Activated CD4-positive, alpha-beta T cell treated with anti-CD3 and anti-CD28 coated beads, Interleukin-2, amount 10 ng/mL, durations not matched to agents 7 days and 5 days (primary cell): ENCODE data around the gene CLK3. TPM values are rescaled to one million over a fixed set of nuclear protein-coding genes. Genes with fewer than 3 reads are reported as not detected.

ENCODE experiments used
- total RNA-seq, 2 experiments: library from RNA; stranded (reverse); gene quantifications; one replicate each; pipeline ENCODE4 v1.2.3, GENCODE V29; 2021

CLK3 gene
- total RNA-seq, 2 experiments from 2014 or later, result 126 to 134 TPM

Other genes with a start within 250 kb of the CLK3 start
- not detected for gene CYP11A1, start 248.2 kb upstream of the CLK3 start, total RNA-seq
- 1 to 10 TPM; 2.7 to 3.5 TPM for gene SEMA7A, start 181.9 kb upstream of the CLK3 start, total RNA-seq
- 10 to 100 TPM; 52.2 to 53.7 TPM for gene UBL7, start 154.7 kb upstream of the CLK3 start, total RNA-seq
- gene ARID3B, start 74.6 kb upstream of the CLK3 start, total RNA-seq, result 10 to 100 TPM; 28.3 to 29.0 TPM
- gene EDC3, start 80.2 kb downstream of the CLK3 start, total RNA-seq, result 10 to 100 TPM; 34.9 to 41.1 TPM
- gene CYP1A1, start 109.7 kb downstream of the CLK3 start, total RNA-seq, result 1 to 10 TPM; 2.2 to 2.9 TPM
- gene CYP1A2, start 133.0 kb downstream of the CLK3 start, total RNA-seq, result not detected
- 100 to 1,000 TPM; 315 to 348 TPM for gene CSK, start 166.2 kb downstream of the CLK3 start, total RNA-seq
- under 1 TPM; 0.87 to 0.92 TPM for gene LMAN1L, start 197.0 kb downstream of the CLK3 start, total RNA-seq
- gene CPLX3, start 210.8 kb downstream of the CLK3 start, total RNA-seq, result under 1 TPM; 0.12 to 0.19 TPM
- 10 to 100 TPM; 56.6 to 66.4 TPM for gene ULK3, start 227.3 kb downstream of the CLK3 start, total RNA-seq